GM23338 (cell line): ENCODE measurements around the gene HTR4. TPM values are rescaled to one million over a fixed set of nuclear protein-coding genes. Genes with fewer than 3 reads are reported as not detected.

Experiments
- ATAC-seq: fragments of 200-7000 bp; cut with Tn5 transposase; 3 replicates; pipeline ENCODE4 v1.9.1; 2020
- DNase-seq: peaks from one replicate; pipeline ENCODE4 v3.0.0-alpha.2; 2015; ENCODE audit warnings: low spot score
- H2AFZ ChIP-seq: fragments of 200-600 bp; sonication (generic); 2 replicates; pipeline ENCODE4 v1.8.0; 2016; ENCODE audit warnings: antibody characterized with exemption, mild to moderate bottlenecking, moderate library complexity
- H3F3A ChIP-seq: fragments of 200-600 bp; sonication (generic); replicated peaks from 2 replicates; pipeline ENCODE4 v1.8.0; 2017; ENCODE audit warnings: antibody characterized with exemption, mixed run types, low read depth
- H3K27ac ChIP-seq: fragments of 200-600 bp; sonication (generic); 2 replicates; pipeline ENCODE4 v1.6.1; 2016; ENCODE audit warnings: low read depth
- H3K27me3 ChIP-seq: fragments of 200-600 bp; sonication (generic); 2 replicates; pipeline ENCODE4 v1.8.0; 2016; ENCODE audit warnings: mild to moderate bottlenecking, mixed run types, moderate library complexity; ENCODE audit not compliant: insufficient read depth
- H3K36me3 ChIP-seq: fragments of 200-600 bp; sonication (generic); 2 replicates; pipeline ENCODE4 v1.8.0; 2016; ENCODE audit warnings: mild to moderate bottlenecking; ENCODE audit not compliant: insufficient read depth
- H3K4me1 ChIP-seq: fragments of 200-600 bp; sonication (generic); 2 replicates; pipeline ENCODE4 v1.8.0; 2016; ENCODE audit warnings: mild to moderate bottlenecking, moderate library complexity; ENCODE audit not compliant: insufficient read depth
- H3K4me2 ChIP-seq: fragments of 200-600 bp; sonication (generic); 2 replicates; pipeline ENCODE4 v1.7.1; 2017; ENCODE audit warnings: mixed run types
- H3K4me3 ChIP-seq: fragments of 200-600 bp; sonication (generic); 2 replicates; pipeline ENCODE4 v1.6.1; 2016; ENCODE audit warnings: mixed run types
- H3K79me2 ChIP-seq: fragments of 200-600 bp; sonication (generic); replicated peaks from 2 replicates; pipeline ENCODE4 v1.8.0; 2017; ENCODE audit warnings: mild to moderate bottlenecking; ENCODE audit not compliant: insufficient read depth
- H3K9me2 ChIP-seq: fragments of 200-600 bp; sonication (generic); 2 replicates; pipeline ENCODE4 v1.8.0; 2017; ENCODE audit not compliant: insufficient read depth
- H4K20me1 ChIP-seq: fragments of 200-600 bp; sonication (generic); replicated peaks from 2 replicates; pipeline ENCODE4 v1.8.0; 2017; ENCODE audit warnings: mild to moderate bottlenecking; ENCODE audit not compliant: insufficient read depth
- H3K27ac Mint-ChIP-seq: 2 replicates; pipeline ENCODE4 v1.8.0; 2020; ENCODE audit warnings: inconsistent platforms, mild to moderate bottlenecking, moderate library complexity, mixed read lengths
- H3K27me3 Mint-ChIP-seq: 3 replicates; pipeline ENCODE4 v1.8.0; 2022; ENCODE audit warnings: low read depth, mild to moderate bottlenecking, moderate library complexity, mixed read lengths, inconsistent platforms; ENCODE audit not compliant: insufficient read depth, poor library complexity
- H3K36me3 Mint-ChIP-seq: 3 replicates; pipeline ENCODE4 v1.8.0; 2021; ENCODE audit warnings: low read depth, mild to moderate bottlenecking, inconsistent platforms, moderate library complexity, mixed read lengths
- H3K4me1 Mint-ChIP-seq: 3 replicates; pipeline ENCODE4 v1.8.0; 2020; ENCODE audit warnings: mild to moderate bottlenecking, inconsistent platforms, mixed read lengths
- H3K4me3 Mint-ChIP-seq: 3 replicates; pipeline ENCODE4 v1.8.0; 2021; ENCODE audit warnings: moderate library complexity, mild to moderate bottlenecking, inconsistent platforms, mixed read lengths
- H3K9me3 Mint-ChIP-seq: 3 replicates; pipeline ENCODE4 v1.8.0; 2020; ENCODE audit warnings: moderate library complexity, mild to moderate bottlenecking, inconsistent platforms, mixed read lengths
- EZH2phosphoT487 ChIP-seq: fragments of 200-600 bp; sonication (generic); IDR thresholded peaks from one replicate; pipeline ENCODE4 v1.8.1; 2018; ENCODE audit warnings: antibody characterized with exemption; ENCODE audit not compliant: unreplicated experiment
- NANOG ChIP-seq: IDR thresholded peaks from 2 replicates; pipeline ENCODE4 v1.6.1; 2016; ENCODE audit warnings: antibody characterized with exemption, borderline replicate concordance
- ZNF114 ChIP-seq: fragments of 250-450 bp; sonication (Bioruptor Pico); IDR thresholded peaks from 2 replicates; pipeline ENCODE4 v1.5.0; 2020; ENCODE audit warnings: mild to moderate bottlenecking, moderate library complexity
- polyA plus RNA-seq: library from polyadenylated mRNA; unstranded; fragments of >200 nt; fragmentation: Nextera tagmentation; extraction: Ambion mirVana; gene quantifications from 2 replicates; pipeline ENCODE4 v1.2.1, GENCODE V29; 2016
- total RNA-seq: library from RNA; depleted of rRNA; stranded (reverse); fragments of >200 nt; shearing (Covaris generic); gene quantifications from 2 replicates; pipeline ENCODE4 v1.2.3, GENCODE V29; 2014
- TF ChIP-seq, protein P1 (sequence below), 2 experiments: fragments of 200-600 bp in 1 of 2; sonication (generic) in 1 of 2; conservative IDR thresholded peaks; 2 replicates each; pipeline versions ENCODE4 v1.5.1 to v1.6.1; 2016 to 2017; ENCODE audit warnings: antibody characterized with exemption in 2 of 2, low read depth in 2 of 2, mild to moderate bottlenecking in 2 of 2, moderate library complexity in 1 of 2
- TF ChIP-seq, protein P2 (sequence below): IDR thresholded peaks from 2 replicates; pipeline ENCODE4 v1.6.1; 2016; ENCODE audit warnings: antibody characterized with exemption
- TF ChIP-seq, protein P3 (sequence below): IDR thresholded peaks from one replicate; pipeline ENCODE4 v1.6.1; 2018; ENCODE audit warnings: antibody characterized with exemption; ENCODE audit not compliant: unreplicated experiment

The HTR4 gene
- total and polyA plus RNA-seq, 2 experiments from 2014 or later = 0.10 TPM; not detected in 1

DNA sequence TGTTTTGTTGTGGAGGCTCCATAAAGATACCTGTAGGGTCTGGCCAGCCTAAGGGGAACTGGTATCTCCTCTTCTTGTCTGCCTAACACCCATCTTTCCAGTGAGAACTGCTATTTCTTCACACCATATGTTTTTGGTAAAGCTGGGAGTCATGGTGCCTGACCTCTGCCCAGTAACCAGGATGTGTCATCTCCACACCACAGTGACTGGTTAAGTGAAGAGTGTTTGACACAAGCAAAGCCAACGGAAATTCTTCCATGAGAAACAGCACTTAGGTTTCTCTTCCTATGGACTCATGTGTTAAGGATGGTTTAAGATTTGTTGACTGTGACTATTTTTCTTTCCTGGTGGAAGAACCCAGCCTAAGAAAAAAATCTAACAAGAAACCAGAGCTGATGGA lies 111.5 kb downstream of the HTR4 start:
- Histone ChIP-seq H3K4me1 (no peaks in the 10 kb centered on the region), H3K36me3 (no peaks in the 10 kb centered on the region), H3F3A (no peaks in the 10 kb centered on the region), H3K4me3 (no peak overlapping the region), H3K27ac (no peak overlapping the region), H3K79me2 (no peaks in the 10 kb centered on the region), H2AFZ (no peak overlapping the region), H3K27me3 (no peaks in the 10 kb centered on the region), H3K4me2 (no peak overlapping the region), H3K9me2 (no peaks in the 10 kb centered on the region; the same call in 1 of the 2 replicates), H4K20me1 (no peaks in the 10 kb centered on the region)
- TF ChIP-seq, protein P1, sequence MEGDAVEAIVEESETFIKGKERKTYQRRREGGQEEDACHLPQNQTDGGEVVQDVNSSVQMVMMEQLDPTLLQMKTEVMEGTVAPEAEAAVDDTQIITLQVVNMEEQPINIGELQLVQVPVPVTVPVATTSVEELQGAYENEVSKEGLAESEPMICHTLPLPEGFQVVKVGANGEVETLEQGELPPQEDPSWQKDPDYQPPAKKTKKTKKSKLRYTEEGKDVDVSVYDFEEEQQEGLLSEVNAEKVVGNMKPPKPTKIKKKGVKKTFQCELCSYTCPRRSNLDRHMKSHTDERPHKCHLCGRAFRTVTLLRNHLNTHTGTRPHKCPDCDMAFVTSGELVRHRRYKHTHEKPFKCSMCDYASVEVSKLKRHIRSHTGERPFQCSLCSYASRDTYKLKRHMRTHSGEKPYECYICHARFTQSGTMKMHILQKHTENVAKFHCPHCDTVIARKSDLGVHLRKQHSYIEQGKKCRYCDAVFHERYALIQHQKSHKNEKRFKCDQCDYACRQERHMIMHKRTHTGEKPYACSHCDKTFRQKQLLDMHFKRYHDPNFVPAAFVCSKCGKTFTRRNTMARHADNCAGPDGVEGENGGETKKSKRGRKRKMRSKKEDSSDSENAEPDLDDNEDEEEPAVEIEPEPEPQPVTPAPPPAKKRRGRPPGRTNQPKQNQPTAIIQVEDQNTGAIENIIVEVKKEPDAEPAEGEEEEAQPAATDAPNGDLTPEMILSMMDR (conservative IDR thresholded peaks at IDR 0.05; ENCODE audit: low read depth in 2 of 2) = no peak
- Mint-ChIP-seq H3K4me1 (no peaks in the 10 kb centered on the region), H3K9me3 (peaks cover 6% of the 10 kb centered on the region; the same call in 2 of the 3 replicates), H3K36me3 (no peaks in the 10 kb centered on the region), H3K27me3 (peaks cover 1% of the 10 kb centered on the region), H3K27ac (no peak overlapping the region), H3K4me3 (no peak overlapping the region)
- ATAC-seq (no peak), DNase-seq (no peak)

DNA sequence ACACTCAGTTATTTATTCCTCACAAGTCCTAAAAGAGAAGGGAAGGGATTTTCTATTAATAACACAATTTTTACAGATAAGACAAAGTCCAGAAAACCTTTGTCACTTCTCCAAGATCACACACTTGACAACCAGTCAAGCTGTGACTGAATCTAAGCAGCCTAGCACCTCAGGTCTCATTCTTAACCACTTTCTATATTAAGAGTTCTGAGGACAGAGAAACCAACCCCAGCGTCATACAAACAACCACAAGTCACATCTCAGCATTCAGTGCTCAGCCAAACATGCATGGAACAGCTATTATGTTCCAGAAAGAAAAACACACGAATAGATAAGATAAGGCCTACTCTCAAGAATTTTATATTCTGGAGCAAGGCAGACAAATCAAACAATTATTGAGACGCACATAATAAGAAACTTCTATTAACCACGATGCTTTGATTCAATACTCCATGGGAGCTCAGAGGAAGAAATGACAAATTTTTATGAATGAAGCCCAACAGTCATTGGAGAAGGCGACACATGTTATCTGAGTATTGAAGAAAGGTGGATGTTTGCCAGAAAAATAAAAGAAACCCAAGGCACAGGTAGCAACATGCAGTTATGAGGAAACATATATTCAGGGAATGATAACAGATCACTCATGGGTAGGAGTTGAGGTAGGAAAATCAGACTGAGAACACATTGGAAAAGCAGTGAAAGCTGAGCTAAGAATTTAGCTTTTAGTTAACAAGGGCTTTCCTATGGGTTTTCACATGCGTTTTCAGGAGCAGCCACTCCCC lies 113.1 kb downstream of the HTR4 start:
- Histone ChIP-seq H3K27ac (no peak overlapping the region), H3K4me3 (no peak overlapping the region), H3K9me2 (no peaks in the 10 kb centered on the region; the same call in 1 of the 2 replicates), H3K79me2 (no peaks in the 10 kb centered on the region), H2AFZ (no peak overlapping the region), H3K36me3 (no peaks in the 10 kb centered on the region), H4K20me1 (no peaks in the 10 kb centered on the region), H3F3A (no peaks in the 10 kb centered on the region), H3K27me3 (no peaks in the 10 kb centered on the region), H3K4me2 (no peak overlapping the region), H3K4me1 (no peaks in the 10 kb centered on the region)
- TF ChIP-seq ZNF114 (CRISPR knock-in tag) = no peak
- no peak for TF ChIP-seq NANOG
- TF ChIP-seq, protein P2, sequence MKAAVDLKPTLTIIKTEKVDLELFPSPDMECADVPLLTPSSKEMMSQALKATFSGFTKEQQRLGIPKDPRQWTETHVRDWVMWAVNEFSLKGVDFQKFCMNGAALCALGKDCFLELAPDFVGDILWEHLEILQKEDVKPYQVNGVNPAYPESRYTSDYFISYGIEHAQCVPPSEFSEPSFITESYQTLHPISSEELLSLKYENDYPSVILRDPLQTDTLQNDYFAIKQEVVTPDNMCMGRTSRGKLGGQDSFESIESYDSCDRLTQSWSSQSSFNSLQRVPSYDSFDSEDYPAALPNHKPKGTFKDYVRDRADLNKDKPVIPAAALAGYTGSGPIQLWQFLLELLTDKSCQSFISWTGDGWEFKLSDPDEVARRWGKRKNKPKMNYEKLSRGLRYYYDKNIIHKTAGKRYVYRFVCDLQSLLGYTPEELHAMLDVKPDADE = no peak
- no peak for TF ChIP-seq EZH2phosphoT487
- TF ChIP-seq, protein P3, sequence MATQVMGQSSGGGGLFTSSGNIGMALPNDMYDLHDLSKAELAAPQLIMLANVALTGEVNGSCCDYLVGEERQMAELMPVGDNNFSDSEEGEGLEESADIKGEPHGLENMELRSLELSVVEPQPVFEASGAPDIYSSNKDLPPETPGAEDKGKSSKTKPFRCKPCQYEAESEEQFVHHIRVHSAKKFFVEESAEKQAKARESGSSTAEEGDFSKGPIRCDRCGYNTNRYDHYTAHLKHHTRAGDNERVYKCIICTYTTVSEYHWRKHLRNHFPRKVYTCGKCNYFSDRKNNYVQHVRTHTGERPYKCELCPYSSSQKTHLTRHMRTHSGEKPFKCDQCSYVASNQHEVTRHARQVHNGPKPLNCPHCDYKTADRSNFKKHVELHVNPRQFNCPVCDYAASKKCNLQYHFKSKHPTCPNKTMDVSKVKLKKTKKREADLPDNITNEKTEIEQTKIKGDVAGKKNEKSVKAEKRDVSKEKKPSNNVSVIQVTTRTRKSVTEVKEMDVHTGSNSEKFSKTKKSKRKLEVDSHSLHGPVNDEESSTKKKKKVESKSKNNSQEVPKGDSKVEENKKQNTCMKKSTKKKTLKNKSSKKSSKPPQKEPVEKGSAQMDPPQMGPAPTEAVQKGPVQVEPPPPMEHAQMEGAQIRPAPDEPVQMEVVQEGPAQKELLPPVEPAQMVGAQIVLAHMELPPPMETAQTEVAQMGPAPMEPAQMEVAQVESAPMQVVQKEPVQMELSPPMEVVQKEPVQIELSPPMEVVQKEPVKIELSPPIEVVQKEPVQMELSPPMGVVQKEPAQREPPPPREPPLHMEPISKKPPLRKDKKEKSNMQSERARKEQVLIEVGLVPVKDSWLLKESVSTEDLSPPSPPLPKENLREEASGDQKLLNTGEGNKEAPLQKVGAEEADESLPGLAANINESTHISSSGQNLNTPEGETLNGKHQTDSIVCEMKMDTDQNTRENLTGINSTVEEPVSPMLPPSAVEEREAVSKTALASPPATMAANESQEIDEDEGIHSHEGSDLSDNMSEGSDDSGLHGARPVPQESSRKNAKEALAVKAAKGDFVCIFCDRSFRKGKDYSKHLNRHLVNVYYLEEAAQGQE = no peak
- H3K9me3 Mint-ChIP-seq = peaks cover 6% of the 10 kb centered on the region; the same call in 2 of the 3 replicates
- no peak overlapping the region for H3K27ac Mint-ChIP-seq
- no peaks in the 10 kb centered on the region for H3K36me3 Mint-ChIP-seq
- ATAC-seq (no peak), DNase-seq (no peak)
- H3K4me1 Mint-ChIP-seq = no peaks in the 10 kb centered on the region
- H3K27me3 Mint-ChIP-seq = peaks cover 1% of the 10 kb centered on the region
- no peak overlapping the region for H3K4me3 Mint-ChIP-seq
